GM23338 (cell line): ENCODE data around the gene ACSL6. TPM values are rescaled to one million over a fixed set of nuclear protein-coding genes. Genes with fewer than 3 reads are reported as not detected.

Source experiments
- ATAC-seq: fragments of 200-7000 bp; cut with Tn5 transposase; 3 replicates; pipeline ENCODE4 v1.9.1; 2020
- DNase-seq: peaks from one replicate; pipeline ENCODE4 v3.0.0-alpha.2; 2015; ENCODE audit warnings: low spot score
- H2AFZ ChIP-seq: fragments of 200-600 bp; sonication (generic); 2 replicates; pipeline ENCODE4 v1.8.0; 2016; ENCODE audit warnings: antibody characterized with exemption, mild to moderate bottlenecking, moderate library complexity
- H3F3A ChIP-seq: fragments of 200-600 bp; sonication (generic); replicated peaks from 2 replicates; pipeline ENCODE4 v1.8.0; 2017; ENCODE audit warnings: antibody characterized with exemption, mixed run types, low read depth
- H3K27ac ChIP-seq: fragments of 200-600 bp; sonication (generic); 2 replicates; pipeline ENCODE4 v1.6.1; 2016; ENCODE audit warnings: low read depth
- H3K27me3 ChIP-seq: fragments of 200-600 bp; sonication (generic); 2 replicates; pipeline ENCODE4 v1.8.0; 2016; ENCODE audit warnings: mild to moderate bottlenecking, mixed run types, moderate library complexity; ENCODE audit not compliant: insufficient read depth
- H3K36me3 ChIP-seq: fragments of 200-600 bp; sonication (generic); 2 replicates; pipeline ENCODE4 v1.8.0; 2016; ENCODE audit warnings: mild to moderate bottlenecking; ENCODE audit not compliant: insufficient read depth
- H3K4me1 ChIP-seq: fragments of 200-600 bp; sonication (generic); 2 replicates; pipeline ENCODE4 v1.8.0; 2016; ENCODE audit warnings: mild to moderate bottlenecking, moderate library complexity; ENCODE audit not compliant: insufficient read depth
- H3K4me2 ChIP-seq: fragments of 200-600 bp; sonication (generic); 2 replicates; pipeline ENCODE4 v1.7.1; 2017; ENCODE audit warnings: mixed run types
- H3K4me3 ChIP-seq: fragments of 200-600 bp; sonication (generic); 2 replicates; pipeline ENCODE4 v1.6.1; 2016; ENCODE audit warnings: mixed run types
- H3K79me2 ChIP-seq: fragments of 200-600 bp; sonication (generic); replicated peaks from 2 replicates; pipeline ENCODE4 v1.8.0; 2017; ENCODE audit warnings: mild to moderate bottlenecking; ENCODE audit not compliant: insufficient read depth
- H3K9me2 ChIP-seq: fragments of 200-600 bp; sonication (generic); 2 replicates; pipeline ENCODE4 v1.8.0; 2017; ENCODE audit not compliant: insufficient read depth
- H4K20me1 ChIP-seq: fragments of 200-600 bp; sonication (generic); replicated peaks from 2 replicates; pipeline ENCODE4 v1.8.0; 2017; ENCODE audit warnings: mild to moderate bottlenecking; ENCODE audit not compliant: insufficient read depth
- H3K27ac Mint-ChIP-seq: 2 replicates; pipeline ENCODE4 v1.8.0; 2020; ENCODE audit warnings: inconsistent platforms, mild to moderate bottlenecking, moderate library complexity, mixed read lengths
- H3K27me3 Mint-ChIP-seq: 3 replicates; pipeline ENCODE4 v1.8.0; 2022; ENCODE audit warnings: low read depth, mild to moderate bottlenecking, moderate library complexity, mixed read lengths, inconsistent platforms; ENCODE audit not compliant: insufficient read depth, poor library complexity
- H3K36me3 Mint-ChIP-seq: 3 replicates; pipeline ENCODE4 v1.8.0; 2021; ENCODE audit warnings: low read depth, mild to moderate bottlenecking, inconsistent platforms, moderate library complexity, mixed read lengths
- H3K4me1 Mint-ChIP-seq: 3 replicates; pipeline ENCODE4 v1.8.0; 2020; ENCODE audit warnings: mild to moderate bottlenecking, inconsistent platforms, mixed read lengths
- H3K4me3 Mint-ChIP-seq: 3 replicates; pipeline ENCODE4 v1.8.0; 2021; ENCODE audit warnings: moderate library complexity, mild to moderate bottlenecking, inconsistent platforms, mixed read lengths
- H3K9me3 Mint-ChIP-seq: 3 replicates; pipeline ENCODE4 v1.8.0; 2020; ENCODE audit warnings: moderate library complexity, mild to moderate bottlenecking, inconsistent platforms, mixed read lengths
- ETS1 ChIP-seq: IDR thresholded peaks from 2 replicates; pipeline ENCODE4 v1.6.1; 2016; ENCODE audit warnings: antibody characterized with exemption
- EZH2phosphoT487 ChIP-seq: fragments of 200-600 bp; sonication (generic); IDR thresholded peaks from one replicate; pipeline ENCODE4 v1.8.1; 2018; ENCODE audit warnings: antibody characterized with exemption; ENCODE audit not compliant: unreplicated experiment
- JUNB ChIP-seq: IDR thresholded peaks from one replicate; pipeline ENCODE4 v1.6.1; 2016; ENCODE audit warnings: antibody characterized with exemption; ENCODE audit not compliant: unreplicated experiment
- NANOG ChIP-seq: IDR thresholded peaks from 2 replicates; pipeline ENCODE4 v1.6.1; 2016; ENCODE audit warnings: antibody characterized with exemption, borderline replicate concordance
- ZNF331 ChIP-seq: fragments of 250-450 bp; sonication (Bioruptor Pico); IDR thresholded peaks from 2 replicates; pipeline ENCODE4 v1.5.0; 2020; ENCODE audit warnings: low read depth, mild to moderate bottlenecking, moderate library complexity
- ZNF462 ChIP-seq: fragments of 250-450 bp; sonication (Bioruptor Pico); IDR thresholded peaks from 2 replicates; pipeline ENCODE4 v1.5.0; 2020; ENCODE audit warnings: mild to moderate bottlenecking, moderate library complexity
- polyA plus RNA-seq: library from polyadenylated mRNA; unstranded; fragments of >200 nt; fragmentation: Nextera tagmentation; extraction: Ambion mirVana; gene quantifications from 2 replicates; pipeline ENCODE4 v1.2.1, GENCODE V29; 2016
- total RNA-seq: library from RNA; depleted of rRNA; stranded (reverse); fragments of >200 nt; shearing (Covaris generic); gene quantifications from 2 replicates; pipeline ENCODE4 v1.2.3, GENCODE V29; 2014
- TF ChIP-seq, protein P1 (sequence below), 2 experiments: fragments of 200-600 bp in 1 of 2; sonication (generic) in 1 of 2; conservative IDR thresholded peaks; 2 replicates each; pipeline versions ENCODE4 v1.5.1 to v1.6.1; 2016 to 2017; ENCODE audit warnings: antibody characterized with exemption in 2 of 2, low read depth in 2 of 2, mild to moderate bottlenecking in 2 of 2, moderate library complexity in 1 of 2

ACSL6 gene
- total and polyA plus RNA-seq, 2 experiments from 2014 or later: 0.76 to 3.6 TPM

GRCh38 chr5:132005591-132005990, 5.9 kb downstream of the ACSL6 start:
- Histone ChIP-seq H2AFZ (no peak overlapping the region), H3K36me3 (no peaks in the 10 kb centered on the region), H3K79me2 (no peaks in the 10 kb centered on the region), H3K27me3 (peaks cover 9% of the 10 kb centered on the region), H3K27ac (no peak overlapping the region), H3K9me2 (peaks cover 4% of the 10 kb centered on the region; the same call in 1 of the 2 replicates), H4K20me1 (no peaks in the 10 kb centered on the region), H3K4me3 (no peak overlapping the region), H3K4me1 (peaks cover 25% of the 10 kb centered on the region), H3K4me2 (no peak overlapping the region), H3F3A (no peaks in the 10 kb centered on the region)
- DNase-seq (no peak), ATAC-seq (no peak)
- no peaks in the 10 kb centered on the region for H3K9me3 Mint-ChIP-seq
- TF ChIP-seq NANOG: no peak
- TF ChIP-seq ETS1: no peak
- no peak for TF ChIP-seq EZH2phosphoT487
- TF ChIP-seq, protein P1, sequence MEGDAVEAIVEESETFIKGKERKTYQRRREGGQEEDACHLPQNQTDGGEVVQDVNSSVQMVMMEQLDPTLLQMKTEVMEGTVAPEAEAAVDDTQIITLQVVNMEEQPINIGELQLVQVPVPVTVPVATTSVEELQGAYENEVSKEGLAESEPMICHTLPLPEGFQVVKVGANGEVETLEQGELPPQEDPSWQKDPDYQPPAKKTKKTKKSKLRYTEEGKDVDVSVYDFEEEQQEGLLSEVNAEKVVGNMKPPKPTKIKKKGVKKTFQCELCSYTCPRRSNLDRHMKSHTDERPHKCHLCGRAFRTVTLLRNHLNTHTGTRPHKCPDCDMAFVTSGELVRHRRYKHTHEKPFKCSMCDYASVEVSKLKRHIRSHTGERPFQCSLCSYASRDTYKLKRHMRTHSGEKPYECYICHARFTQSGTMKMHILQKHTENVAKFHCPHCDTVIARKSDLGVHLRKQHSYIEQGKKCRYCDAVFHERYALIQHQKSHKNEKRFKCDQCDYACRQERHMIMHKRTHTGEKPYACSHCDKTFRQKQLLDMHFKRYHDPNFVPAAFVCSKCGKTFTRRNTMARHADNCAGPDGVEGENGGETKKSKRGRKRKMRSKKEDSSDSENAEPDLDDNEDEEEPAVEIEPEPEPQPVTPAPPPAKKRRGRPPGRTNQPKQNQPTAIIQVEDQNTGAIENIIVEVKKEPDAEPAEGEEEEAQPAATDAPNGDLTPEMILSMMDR (conservative IDR thresholded peaks at IDR 0.05; ENCODE audit: low read depth in 2 of 2): no peak
- TF ChIP-seq ZNF331: no peak
- TF ChIP-seq ZNF462 (CRISPR knock-in tag): no peak
- TF ChIP-seq JUNB: no peak
- H3K36me3 Mint-ChIP-seq: no peaks in the 10 kb centered on the region
- no peak overlapping the region for H3K4me3 Mint-ChIP-seq
- peaks cover 46% of the 10 kb centered on the region for H3K4me1 Mint-ChIP-seq
- H3K27me3 Mint-ChIP-seq: peaks cover 25% of the 10 kb centered on the region
- H3K27ac Mint-ChIP-seq: no peak overlapping the region; the same call in 1 of the 2 replicates
